H1 (cell line): Measurements from ENCODE around the gene MAST2. TPM values are rescaled to one million over a fixed set of nuclear protein-coding genes. Genes with fewer than 3 reads are reported as not detected.
A peak's percentile ranks its signal among the peaks of the same experiment; 100 is the strongest.

ENCODE experiments used
- CTCF ChIA-PET: fragments of 300-600 bp; sonication (Branson Sonifier 250); formaldehyde crosslinking; loops from one replicate; lab custom pipeline; 2021; ENCODE audit not compliant: partially characterized antibody; lab: Charles Lee
- POLR2A ChIA-PET: fragments of 300-600 bp; sonication (Branson Sonifier 250); formaldehyde crosslinking; loops from one replicate; lab custom pipeline; 2021; ENCODE audit warnings: inconsistent platforms; ENCODE audit not compliant: partially characterized antibody; lab: Charles Lee
- DNase-seq, 2 experiments: peaks; one replicate each; pipeline versions ENCODE4 v3.0.0 to v3.0.0-alpha.2; 2010 to 2022; ENCODE audit warnings: low spot score in 2 of 2, low read depth in 1 of 2, mixed read lengths in 1 of 2
- FAIRE-seq: peaks from 2 replicates; lab custom pipeline; 2011; peaks lifted over from hg19 to GRCh38; lab: Jason Lieb, UNC
- H2AFZ ChIP-seq: 2 replicates; pipeline ENCODE4 v1.8.1; 2012; ENCODE audit warnings: low read length, inconsistent platforms
- H2AK5ac ChIP-seq: 2 replicates; pipeline ENCODE4 v1.6.1; 2013; ENCODE audit warnings: low read depth, low read length
- H2BK120ac ChIP-seq: replicated peaks from 2 replicates; pipeline ENCODE3; 2013; ENCODE audit warnings: low read depth, low read length, inconsistent platforms
- H2BK12ac ChIP-seq: 2 replicates; pipeline ENCODE4 v1.6.1; 2013; ENCODE audit warnings: low read depth, low read length
- H2BK15ac ChIP-seq: 2 replicates; pipeline ENCODE4 v1.6.1; 2013; ENCODE audit warnings: low read length
- H2BK20ac ChIP-seq: 2 replicates; pipeline ENCODE4 v1.6.1; 2013; ENCODE audit warnings: low read length
- H2BK5ac ChIP-seq: 2 replicates; pipeline ENCODE4 v1.6.1; 2013; ENCODE audit warnings: low read depth, low read length
- H3K14ac ChIP-seq: 2 replicates; pipeline ENCODE4 v1.6.1; 2013; ENCODE audit warnings: inconsistent platforms; ENCODE audit not compliant: insufficient read length
- H3K18ac ChIP-seq: 2 replicates; pipeline ENCODE4 v1.6.1; 2013; ENCODE audit warnings: low read length; ENCODE audit errors: extremely low read depth
- H3K23ac ChIP-seq: 2 replicates; pipeline ENCODE4 v1.6.1; 2013; ENCODE audit warnings: inconsistent platforms; ENCODE audit not compliant: insufficient read length
- H3K23me2 ChIP-seq: 2 replicates; pipeline ENCODE4 v1.6.1; 2013; ENCODE audit warnings: low read depth, low read length
- H3K27ac ChIP-seq: 2 replicates; pipeline ENCODE4 v1.6.1; 2011; ENCODE audit warnings: low read depth, low read length, inconsistent platforms
- H3K27me3 ChIP-seq, 4 experiments: replicated peaks in 1 of 4; 1 replicate in 1 of 4; 2 replicates in 3 of 4; pipeline versions ENCODE4 v1.6.1 to v1.8.1; 2011 to 2013; ENCODE audit warnings: low read length in 3 of 4, mild to moderate bottlenecking in 3 of 4, inconsistent platforms in 2 of 4, mixed read lengths in 2 of 4, moderate library complexity in 1 of 4; ENCODE audit not compliant: control insufficient read depth in 3 of 4, insufficient read depth in 3 of 4; ENCODE audit errors: extremely low read depth in 1 of 4
- H3K36me3 ChIP-seq, 4 experiments: 2 replicates each; pipeline versions ENCODE4 v1.6.1 to v1.8.1; 2011 to 2013; ENCODE audit warnings: mild to moderate bottlenecking in 4 of 4, low read length in 3 of 4, moderate library complexity in 2 of 4, control low read depth in 1 of 4, inconsistent platforms in 1 of 4; ENCODE audit not compliant: insufficient read depth in 4 of 4, control insufficient read depth in 2 of 4
- H3K4ac ChIP-seq: replicated peaks from 2 replicates; pipeline ENCODE3; 2013; ENCODE audit warnings: low read length, low read depth, mixed read lengths, inconsistent platforms; ENCODE audit not compliant: insufficient read length
- H3K4me1 ChIP-seq, 4 experiments: replicated peaks in 1 of 4; 1 replicate in 1 of 4; 2 replicates in 3 of 4; pipeline versions ENCODE4 v1.6.1 to v1.8.1; 2011 to 2013; ENCODE audit warnings: low read length in 3 of 4, inconsistent platforms in 2 of 4, mixed read lengths in 1 of 4; ENCODE audit not compliant: insufficient read depth in 4 of 4, control insufficient read depth in 3 of 4
- H3K4me2 ChIP-seq, 2 experiments: 2 replicates each; pipeline versions ENCODE4 v1.6.1 to v1.8.1; 2011 to 2013; ENCODE audit warnings: low read depth in 2 of 2, low read length in 2 of 2, control low read depth in 1 of 2, inconsistent platforms in 1 of 2, mild to moderate bottlenecking in 1 of 2; ENCODE audit not compliant: insufficient read depth in 1 of 2
- H3K4me3 ChIP-seq, 4 experiments: fragments of 200-600, 300-600 bp in 1 of 4; sonication (generic), shearing (Covaris generic), sonication (Bioruptor Twin) in 1 of 4; 2 replicates each; pipeline versions ENCODE4 v1.5.1 to v1.8.1; 2011 to 2016; ENCODE audit warnings: low read length in 4 of 4, low read depth in 3 of 4, control low read depth in 2 of 4, inconsistent platforms in 2 of 4, mild to moderate bottlenecking in 2 of 4, mixed read lengths in 1 of 4, moderate library complexity in 1 of 4; ENCODE audit not compliant: insufficient read depth in 2 of 4; ENCODE audit errors: extremely low read depth in 1 of 4
- H3K56ac ChIP-seq: replicated peaks from 2 replicates; pipeline ENCODE3; 2013; ENCODE audit warnings: low read depth, mild to moderate bottlenecking, mixed read lengths, low read length, inconsistent platforms; ENCODE audit not compliant: insufficient read length
- H3K79me1 ChIP-seq: 2 replicates; pipeline ENCODE4 v1.6.1; 2013; ENCODE audit warnings: low read depth, low read length, control low read depth
- H3K79me2 ChIP-seq, 2 experiments: 2 replicates each; pipeline versions ENCODE4 v1.6.1 to v1.8.1; 2012 to 2013; ENCODE audit warnings: low read length in 2 of 2, mild to moderate bottlenecking in 2 of 2, inconsistent platforms in 1 of 2; ENCODE audit not compliant: insufficient read depth in 2 of 2, control insufficient read depth in 1 of 2
- H3K9ac ChIP-seq, 4 experiments: replicated peaks in 1 of 4; 1 replicate in 1 of 4; 2 replicates in 3 of 4; pipeline versions ENCODE4 v1.6.1 to v1.8.1; 2011 to 2013; ENCODE audit warnings: low read depth in 3 of 4, low read length in 3 of 4, control low read depth in 2 of 4, mild to moderate bottlenecking in 2 of 4, moderate library complexity in 2 of 4, inconsistent platforms in 1 of 4; ENCODE audit errors: extremely low read depth in 1 of 4
- H3K9me3 ChIP-seq, 2 experiments: 2 replicates each; pipeline versions ENCODE4 v1.6.1 to v1.8.1; 2012 to 2013; ENCODE audit warnings: mild to moderate bottlenecking in 2 of 2, moderate library complexity in 2 of 2, control low read depth in 1 of 2, inconsistent platforms in 1 of 2, low read depth in 1 of 2, low read length in 1 of 2, mixed read lengths in 1 of 2; ENCODE audit not compliant: insufficient read depth in 2 of 2
- H4K20me1 ChIP-seq, 2 experiments: replicated peaks in 1 of 2; 2 replicates each; pipeline versions ENCODE3 to v1.8.1; 2011 to 2013; ENCODE audit warnings: inconsistent platforms in 2 of 2, low read length in 2 of 2, mild to moderate bottlenecking in 1 of 2; ENCODE audit not compliant: insufficient read depth in 2 of 2, control insufficient read depth in 1 of 2
- H4K5ac ChIP-seq: 2 replicates; pipeline ENCODE4 v1.6.1; 2013; ENCODE audit warnings: low read length, low read depth, mixed read lengths, inconsistent platforms; ENCODE audit not compliant: insufficient read length
- H4K8ac ChIP-seq: 2 replicates; pipeline ENCODE4 v1.8.0; 2013; ENCODE audit warnings: mild to moderate bottlenecking, moderate library complexity, low read length, inconsistent platforms; ENCODE audit not compliant: insufficient read depth; ENCODE audit errors: extremely low read depth
- H4K91ac ChIP-seq: replicated peaks from 2 replicates; pipeline ENCODE3; 2013; ENCODE audit warnings: low read length, mixed read lengths, inconsistent platforms; ENCODE audit not compliant: insufficient read length
- ASH2L ChIP-seq: fragments of 200-600, 300-600 bp; sonication (generic); IDR thresholded peaks from one replicate; pipeline ENCODE4 v1.7.1; 2017; ENCODE audit warnings: low read length
- CEBPB ChIP-seq: IDR thresholded peaks from 2 replicates; pipeline ENCODE4 v1.6.1; 2012; ENCODE audit warnings: low read depth, low read length
- HDAC2 ChIP-seq, 2 experiments: fragments of 300-600 bp in 1 of 2; sonication (generic) in 1 of 2; IDR thresholded peaks; 2 replicates each; pipeline ENCODE4 v1.6.1; 2011 to 2012; ENCODE audit warnings: low read depth in 2 of 2, low read length in 2 of 2, mild to moderate bottlenecking in 2 of 2, moderate library complexity in 2 of 2, borderline replicate concordance in 1 of 2, inconsistent platforms in 1 of 2
- KDM5A ChIP-seq: fragments of 200-600 bp; IDR thresholded peaks from 2 replicates; pipeline ENCODE4 v1.7.1; 2012; ENCODE audit warnings: mild to moderate bottlenecking, low read length, inconsistent platforms, mixed read lengths
- PHF8 ChIP-seq: fragments of 200-600 bp; sonication (generic); conservative IDR thresholded peaks from 2 replicates; pipeline ENCODE4 v1.7.1; 2012; ENCODE audit warnings: low read depth, mild to moderate bottlenecking, inconsistent platforms, low read length, moderate library complexity
- RXRA ChIP-seq: IDR thresholded peaks from 2 replicates; pipeline ENCODE4 v1.6.1; 2011; ENCODE audit warnings: low read depth, mild to moderate bottlenecking, low read length, moderate library complexity; ENCODE audit not compliant: insufficient read depth
- SAP30 ChIP-seq: fragments of 300-600 bp; sonication (generic); IDR thresholded peaks from 2 replicates; pipeline ENCODE4 v1.7.1; 2012; ENCODE audit warnings: low read length, moderate library complexity, mild to moderate bottlenecking, inconsistent platforms; ENCODE audit not compliant: insufficient read depth, insufficient replicate concordance
- SP4 ChIP-seq: IDR thresholded peaks from 2 replicates; pipeline ENCODE4 v1.6.1; 2012; ENCODE audit warnings: low read length, inconsistent platforms
- ZNF274 ChIP-seq: IDR thresholded peaks from 2 replicates; pipeline ENCODE4 v1.7.0; 2012; ENCODE audit warnings: low read length, borderline replicate concordance; ENCODE audit errors: extremely low read depth
- WGBS, 2 experiments: shearing (Covaris generic) in 1 of 2; methylation state at CpG; one replicate each; pipeline versions ENCODE4 v1.1.6 to v1.1.7; 2013 to 2015; ENCODE audit warnings: low lambda C conversion rate in 2 of 2, mixed read lengths in 2 of 2, inconsistent platforms in 1 of 2, low coverage in 1 of 2, missing lambda C conversion rate in 1 of 2; ENCODE audit not compliant: insufficient replicate concordance in 2 of 2, insufficient coverage in 1 of 2, insufficient read length in 1 of 2; ENCODE audit errors: extremely low coverage in 1 of 2, missing lambda C conversion rate in 1 of 2; 5-methylcytosine and 5-hydroxymethylcytosine counted together
- polyA plus RNA-seq, 7 experiments: library from polyadenylated mRNA; depleted of rRNA in 3 of 7; stranded (reverse) in 5 of 7; unstranded in 2 of 7; fragments of >200 nt in 5 of 7; fragments of 200-250 nt in 2 of 7; gene quantifications; 1 replicate in 5 of 7; 2 replicates in 1 of 7; 4 replicates in 1 of 7; pipeline versions ENCODE4 v1.2.1 to v1.2.3, GENCODE V29; 2011 to 2013; ENCODE audit warnings: missing spikeins in 2 of 7, mixed read lengths in 2 of 7
- total RNA-seq: library from RNA; stranded (reverse); fragmentation: NEBNext Ultra II Directional; extraction: Animal tissue kit (Norgen Biotek cat#: 25700); gene quantifications from 2 replicates; pipeline ENCODE4 v1.2.1, GENCODE V29; 2021

The MAST2 gene
- total and polyA plus RNA-seq, 2 of the 8 experiments (the other 6 are each of a cell fraction or from before 2014, with no cell fraction given): 20.5 to 35.4 TPM

DNA sequence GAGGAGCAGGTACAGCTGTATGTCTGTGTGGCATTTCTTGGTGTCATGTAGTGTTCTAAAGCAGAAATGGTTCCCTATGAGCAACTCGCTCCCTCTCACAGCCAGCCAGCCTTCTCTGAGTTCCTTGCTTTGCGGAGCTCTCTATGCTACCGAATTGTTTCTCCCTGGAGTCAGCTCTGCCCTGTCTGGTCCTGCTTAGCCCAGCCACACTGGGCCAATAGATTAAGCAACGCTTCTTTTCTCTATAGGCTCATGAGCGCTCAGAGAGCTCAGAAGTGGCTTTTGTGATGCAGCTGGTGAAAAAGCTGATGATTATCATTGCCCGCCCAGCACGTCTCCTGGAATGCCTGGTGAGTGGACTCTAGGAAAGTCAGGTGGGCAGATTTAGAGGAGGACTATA is 215.9 kb downstream of the MAST2 start:
- peaks cover 7 to 30% (median 22%) of the 10 kb centered on the region in 4 experiments; a peak in 6 of 8 replicates for H3K36me3 ChIP-seq
- H3K4me2 ChIP-seq: no peak overlapping the region
- ChIA-PET CTCF (interaction anchor here (0.5 to 1.1 kb wide), 3 partner anchors 10 to 137 kb away, joined by 3 read pairs; no protein-coding TSS in a partner anchor), POLR2A (no interaction called here)
- H3K56ac ChIP-seq: no peak overlapping the region
- no peak overlapping the region for H2BK15ac ChIP-seq
- no peak overlapping the region for H4K91ac ChIP-seq
- H4K8ac ChIP-seq: no peak overlapping the region
- no peak overlapping the region for H3K9ac ChIP-seq
- H2AFZ ChIP-seq: no peak overlapping the region
- H3K79me2 ChIP-seq: no peaks in the 10 kb centered on the region
- DNase-seq: no peak
- no peak overlapping the region for H2BK5ac ChIP-seq
- H4K5ac ChIP-seq: no peak overlapping the region
- H3K23me2 ChIP-seq: no peaks in the 10 kb centered on the region
- WGBS, 2 experiments: 85% methylated on average over 7 of the region's 7 CpGs; no CpG with 5 or more reads in 1 of the 2 experiments
- no peak overlapping the region for H3K23ac ChIP-seq
- H4K20me1 ChIP-seq: no peaks in the 10 kb centered on the region
- H2AK5ac ChIP-seq: no peak overlapping the region
- no peak overlapping the region for H3K18ac ChIP-seq
- no peak overlapping the region for H3K14ac ChIP-seq
- H3K79me1 ChIP-seq: no peaks in the 10 kb centered on the region
- no peak overlapping the region for H3K4me3 ChIP-seq
- H3K4me1 ChIP-seq: peaks cover 0 to 4% (median 2%) of the 10 kb centered on the region in 4 experiments; a peak in 5 of 7 replicates
- H2BK20ac ChIP-seq: no peak overlapping the region
- TF ChIP-seq ASH2L (no peak), ZNF274 (no peak), RXRA (no peak), CEBPB (peak; percentile 40; the same call in 1 of the 2 replicates), HDAC2 (IDR thresholded peaks at IDR 0.05; ENCODE audit: borderline replicate concordance in 1 of 2, low read depth in 2 of 2, low read length in 2 of 2) (no peak), SAP30 (no peak), PHF8 (no peak), KDM5A (no peak), SP4 (no peak)
- FAIRE-seq: no peak
- no peaks in the 10 kb centered on the region for H3K27me3 ChIP-seq
- peaks cover 0 to 2% of the 10 kb centered on the region in 2 experiments; a peak in 3 of 4 replicates for H3K9me3 ChIP-seq
- H3K27ac ChIP-seq: 0 out of 2 replicates have a peak overlapping the region, but pooled peaks have one; percentile 21
- H3K4ac ChIP-seq: no peak overlapping the region
- H2BK120ac ChIP-seq: no peak overlapping the region
- H2BK12ac ChIP-seq: no peak overlapping the region
